Tibial nerve (tissue), 4 donors: ENCODE data around the gene PNPLA6. TPM values are rescaled to one million over a fixed set of nuclear protein-coding genes. Genes with fewer than 3 reads are reported as not detected.

Experiments
- DNase-seq, 2 donors: peaks; one replicate each; pipeline ENCODE4 v3.0.0-alpha.2; 2019; ENCODE audit warnings: low spot score in 2 of 2
- H3K27ac ChIP-seq, 4 donors: fragments of 200-600 bp; sonication (generic) in 3 of 4; one replicate each; pipeline ENCODE4 v1.5.1; 2017 to 2019; ENCODE audit warnings: mild to moderate bottlenecking in 1 of 4
- H3K27me3 ChIP-seq, 2 donors: fragments of 200-600 bp; sonication (generic) in 1 of 2; one replicate each; pipeline versions ENCODE4 v1.5.1 to v1.6.0; 2017 to 2019
- H3K36me3 ChIP-seq, 3 donors: fragments of 200-600 bp; sonication (generic); one replicate each; pipeline ENCODE4 v1.5.1; 2018 to 2019
- H3K4me1 ChIP-seq, 4 donors: fragments of 200-600 bp; sonication (generic) in 3 of 4; one replicate each; pipeline ENCODE4 v1.5.1; 2017 to 2019
- H3K4me3 ChIP-seq, 4 donors: fragments of 200-600 bp; sonication (generic) in 3 of 4; one replicate each; pipeline ENCODE4 v1.5.1; 2017 to 2019; ENCODE audit warnings: mild to moderate bottlenecking in 1 of 4, moderate library complexity in 1 of 4
- H3K9me3 ChIP-seq, 4 donors: fragments of 200-600 bp; sonication (generic) in 3 of 4; one replicate each; pipeline ENCODE4 v1.5.1; 2017 to 2019
- EP300 ChIP-seq, 2 donors: sonication (generic); formaldehyde crosslinking; IDR thresholded peaks; one replicate each; pipeline ENCODE4 v1.6.1; 2017; ENCODE audit warnings: antibody characterized with exemption in 2 of 2, mild to moderate bottlenecking in 1 of 2
- POLR2A ChIP-seq, 2 donors: fragments of 450-650 bp; IDR thresholded peaks; one replicate each; pipeline ENCODE4 v1.6.1; 2017; ENCODE audit warnings: antibody characterized with exemption in 2 of 2, mild to moderate bottlenecking in 2 of 2, moderate library complexity in 2 of 2
- WGBS, 2 donors: methylation state at CpG; one replicate each; pipeline ENCODE4 v1.1.5; 2018; 5-methylcytosine and 5-hydroxymethylcytosine counted together
- total RNA-seq, 4 donors: library from RNA; depleted of rRNA; stranded (reverse); fragments of >200 nt; gene quantifications; one replicate each; pipeline ENCODE4 v1.1.0, GENCODE V29; 2016
- TF ChIP-seq, protein P1 (sequence below), 5 experiments: fragments of 200-600 bp in 3 of 5; fragments of 450-650 bp in 2 of 5; sonication (generic) in 3 of 5; IDR thresholded peaks; one replicate each; pipeline ENCODE4 v1.5.1; 2016 to 2019; ENCODE audit warnings: antibody characterized with exemption in 5 of 5, mild to moderate bottlenecking in 3 of 5, moderate library complexity in 2 of 5

Gene PNPLA6
- total RNA-seq, 4 donors from 2014 or later: 66.3 to 138 (median 68.3) TPM

DNA sequence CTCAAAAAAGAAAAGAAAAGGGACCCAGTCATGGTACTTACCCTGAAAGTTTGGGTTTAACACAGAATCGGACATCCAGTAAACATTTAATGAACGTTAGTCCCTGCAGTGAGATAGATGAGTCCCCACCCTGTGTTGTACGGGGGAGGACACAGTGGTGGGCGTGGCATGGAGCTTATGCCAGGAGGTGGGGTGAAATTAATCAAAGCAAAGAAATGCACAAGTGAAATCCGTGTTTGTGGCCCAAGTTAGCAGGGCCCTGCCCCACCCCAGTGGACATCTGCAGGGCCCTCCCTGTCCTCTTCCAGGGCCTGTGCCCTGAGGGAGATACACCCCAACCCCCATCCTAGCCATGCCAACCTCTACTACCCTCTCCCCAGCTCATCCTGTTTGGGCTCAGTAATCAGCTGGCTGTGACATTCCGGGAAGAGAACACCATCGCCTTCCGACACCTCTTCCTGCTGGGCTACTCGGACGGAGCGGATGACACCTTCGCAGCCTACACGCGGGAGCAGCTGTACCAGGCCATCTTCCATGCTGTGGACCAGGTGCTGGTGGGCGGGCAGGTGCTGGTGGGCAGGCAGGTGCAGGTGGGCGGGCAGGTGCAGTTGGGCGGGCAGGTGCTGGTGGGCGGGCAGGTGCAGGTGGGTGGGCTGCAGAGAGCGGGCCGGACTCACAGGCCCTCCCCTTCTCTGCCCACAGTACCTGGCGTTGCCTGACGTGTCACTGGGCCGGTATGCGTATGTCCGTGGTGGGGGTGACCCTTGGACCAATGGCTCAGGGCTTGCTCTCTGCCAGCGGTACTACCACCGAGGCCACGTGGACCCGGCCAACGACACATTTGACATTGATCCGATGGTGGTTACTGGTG lies 9.2 kb upstream of the PNPLA6 start:
- WGBS, 2 donors: 86 to 89% methylated on average over 30 of the region's 31 CpGs
- Histone ChIP-seq H3K27me3 (no peaks in the 10 kb centered on the region), H3K36me3 (peaks cover 0 to 72% (median 0%) of the 10 kb centered on the region in 3 donors), H3K4me1 (peaks cover 0 to 27% (median 18%) of the 10 kb centered on the region in 4 donors), H3K9me3 (no peaks in the 10 kb centered on the region), H3K27ac (no peak overlapping the region), H3K4me3 (no peak overlapping the region)
- DNase-seq: no peak
- TF ChIP-seq, protein P1, sequence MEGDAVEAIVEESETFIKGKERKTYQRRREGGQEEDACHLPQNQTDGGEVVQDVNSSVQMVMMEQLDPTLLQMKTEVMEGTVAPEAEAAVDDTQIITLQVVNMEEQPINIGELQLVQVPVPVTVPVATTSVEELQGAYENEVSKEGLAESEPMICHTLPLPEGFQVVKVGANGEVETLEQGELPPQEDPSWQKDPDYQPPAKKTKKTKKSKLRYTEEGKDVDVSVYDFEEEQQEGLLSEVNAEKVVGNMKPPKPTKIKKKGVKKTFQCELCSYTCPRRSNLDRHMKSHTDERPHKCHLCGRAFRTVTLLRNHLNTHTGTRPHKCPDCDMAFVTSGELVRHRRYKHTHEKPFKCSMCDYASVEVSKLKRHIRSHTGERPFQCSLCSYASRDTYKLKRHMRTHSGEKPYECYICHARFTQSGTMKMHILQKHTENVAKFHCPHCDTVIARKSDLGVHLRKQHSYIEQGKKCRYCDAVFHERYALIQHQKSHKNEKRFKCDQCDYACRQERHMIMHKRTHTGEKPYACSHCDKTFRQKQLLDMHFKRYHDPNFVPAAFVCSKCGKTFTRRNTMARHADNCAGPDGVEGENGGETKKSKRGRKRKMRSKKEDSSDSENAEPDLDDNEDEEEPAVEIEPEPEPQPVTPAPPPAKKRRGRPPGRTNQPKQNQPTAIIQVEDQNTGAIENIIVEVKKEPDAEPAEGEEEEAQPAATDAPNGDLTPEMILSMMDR (IDR thresholded peaks at IDR 0.05): no peak
- TF ChIP-seq EP300 (IDR thresholded peaks at IDR 0.05) (no peak), POLR2A (IDR thresholded peaks at IDR 0.05) (no peak)

DNA sequence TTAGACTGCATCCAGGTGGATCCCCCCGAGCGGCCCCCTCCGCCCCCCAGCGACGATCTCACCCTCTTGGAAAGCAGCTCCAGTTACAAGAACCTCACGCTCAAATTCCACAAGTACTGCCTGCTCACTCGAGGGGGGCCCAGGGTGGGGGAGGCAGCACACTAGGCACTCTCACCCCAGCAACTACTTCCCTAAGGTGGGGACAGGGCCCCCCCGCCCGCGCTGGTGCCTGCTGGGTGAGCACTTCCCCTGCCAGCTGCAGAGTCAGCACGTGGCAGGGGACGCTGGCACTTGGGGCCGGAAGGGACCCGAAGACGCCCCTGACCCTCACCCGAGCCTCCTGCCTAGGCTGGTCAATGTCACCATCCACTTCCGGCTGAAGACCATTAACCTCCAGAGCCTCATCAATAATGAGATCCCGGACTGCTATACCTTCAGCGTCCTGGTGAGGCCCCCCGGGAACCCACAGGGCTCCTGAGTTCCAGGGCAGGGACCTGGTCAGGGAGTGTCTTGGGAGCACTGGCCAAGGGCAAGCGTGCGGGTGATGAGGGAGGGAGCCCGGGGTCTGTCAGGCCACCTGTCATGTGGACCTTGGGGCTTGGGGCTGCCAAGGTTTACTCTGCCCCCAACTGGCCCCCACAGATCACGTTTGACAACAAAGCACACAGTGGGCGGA lies 7.9 kb upstream of the PNPLA6 start:
- H3K4me3 ChIP-seq: no peak overlapping the region
- H3K9me3 ChIP-seq: no peaks in the 10 kb centered on the region
- peak overlapping the region in 1 of 4 donors; percentile 16 for H3K27ac ChIP-seq
- H3K36me3 ChIP-seq: peaks cover 0 to 86% (median 0%) of the 10 kb centered on the region in 3 donors
- H3K4me1 ChIP-seq: peaks cover 0 to 17% (median 9%) of the 10 kb centered on the region in 4 donors
- TF ChIP-seq EP300 (IDR thresholded peaks at IDR 0.05) (no peak), POLR2A (IDR thresholded peaks at IDR 0.05) (no peak)
- TF ChIP-seq, protein P1 (IDR thresholded peaks at IDR 0.05): no peak
- no peak for DNase-seq
- 76 to 83% methylated on average over 22 of the region's 25 CpGs for WGBS, 2 donors
- H3K27me3 ChIP-seq: no peaks in the 10 kb centered on the region

DNA sequence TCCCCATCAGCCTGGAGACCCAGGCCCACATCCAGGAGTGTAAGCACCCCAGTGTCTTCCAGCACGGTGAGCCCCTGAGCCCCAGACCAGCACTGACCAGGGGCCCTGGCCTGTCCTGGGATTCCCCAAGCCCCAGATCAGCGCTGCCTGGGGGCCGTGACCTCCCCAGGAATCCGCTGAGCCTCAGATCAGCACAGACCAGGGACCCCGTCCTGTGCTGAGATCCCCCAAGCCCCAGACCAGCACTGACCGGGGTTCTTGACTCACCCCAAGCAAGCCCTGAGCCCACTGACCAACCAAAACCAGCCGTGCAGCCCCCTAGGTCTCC lies 7.4 kb upstream of the PNPLA6 start:
- DNase-seq: no peak
- Histone ChIP-seq H3K4me3 (no peak overlapping the region), H3K27me3 (no peaks in the 10 kb centered on the region), H3K36me3 (peaks cover 0 to 86% (median 0%) of the 10 kb centered on the region in 3 donors), H3K4me1 (peaks cover 0 to 14% (median 6%) of the 10 kb centered on the region in 4 donors), H3K9me3 (no peaks in the 10 kb centered on the region), H3K27ac (no peak overlapping the region)
- TF ChIP-seq, protein P1 (IDR thresholded peaks at IDR 0.05): no peak
- TF ChIP-seq POLR2A (IDR thresholded peaks at IDR 0.05): no peak
- TF ChIP-seq EP300 (IDR thresholded peaks at IDR 0.05): no peak
- WGBS, 2 donors: 86 to 93% methylated on average over 2 to 6 of the region's 7 CpGs

DNA sequence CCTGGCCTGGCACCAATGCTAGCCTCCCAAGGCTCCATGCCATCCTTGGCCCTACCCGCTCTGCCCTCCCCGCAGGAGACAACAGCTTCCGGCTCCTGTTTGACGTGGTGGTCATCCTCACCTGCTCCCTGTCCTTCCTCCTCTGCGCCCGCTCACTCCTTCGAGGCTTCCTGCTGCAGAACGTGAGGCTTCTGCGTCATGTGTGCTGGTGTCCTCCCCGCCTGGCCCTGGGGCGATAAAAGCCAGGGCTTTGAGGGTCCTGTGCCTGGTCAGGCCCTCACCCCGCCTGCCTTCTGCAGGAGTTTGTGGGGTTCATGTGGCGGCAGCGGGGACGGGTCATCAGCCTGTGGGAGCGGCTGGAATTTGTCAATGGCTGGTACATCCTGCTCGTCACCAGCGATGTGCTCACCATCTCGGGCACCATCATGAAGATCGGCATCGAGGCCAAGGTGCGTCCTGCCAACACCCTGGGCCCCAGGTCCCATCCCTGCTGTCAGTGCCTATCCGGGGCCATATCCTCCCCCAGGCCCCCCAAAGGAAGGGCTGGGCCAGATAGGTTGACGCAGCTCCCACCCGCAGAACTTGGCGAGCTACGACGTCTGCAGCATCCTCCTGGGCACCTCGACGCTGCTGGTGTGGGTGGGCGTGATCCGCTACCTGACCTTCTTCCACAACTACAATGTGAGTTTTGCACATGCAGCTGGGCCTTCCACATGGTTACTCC lies 6.8 kb upstream of the PNPLA6 start:
- H3K4me1 ChIP-seq: peaks cover 0 to 14% (median 4%) of the 10 kb centered on the region in 4 donors
- no peak overlapping the region for H3K4me3 ChIP-seq
- peaks cover 0 to 86% (median 0%) of the 10 kb centered on the region in 3 donors for H3K36me3 ChIP-seq
- no peak for DNase-seq
- no peak overlapping the region for H3K27ac ChIP-seq
- H3K9me3 ChIP-seq: no peaks in the 10 kb centered on the region
- WGBS, 2 donors: 90 to 95% methylated on average over 28 to 32 of the region's 32 CpGs
- H3K27me3 ChIP-seq: no peaks in the 10 kb centered on the region
- TF ChIP-seq EP300 (IDR thresholded peaks at IDR 0.05) (no peak), POLR2A (IDR thresholded peaks at IDR 0.05) (no peak)
- TF ChIP-seq, protein P1 (IDR thresholded peaks at IDR 0.05): no peak
